Subcutaneous abdominal adipose tissue (tissue), 5 donors: ENCODE results near the gene LDB2.

ENCODE experiments used
- H3K27ac ChIP-seq: one replicate; pipeline ENCODE4 v1.7.0; 2013; ENCODE audit warnings: low read depth, mild to moderate bottlenecking, inconsistent platforms, low read length, moderate library complexity
- H3K27me3 ChIP-seq, 5 donors: one replicate each; pipeline ENCODE4 v1.7.0; 2013; ENCODE audit warnings: low read length in 5 of 5, inconsistent platforms in 1 of 5; ENCODE audit not compliant: control insufficient read depth in 5 of 5, insufficient read depth in 4 of 5
- H3K36me3 ChIP-seq, 5 donors: one replicate each; pipeline ENCODE4 v1.7.0; 2013; ENCODE audit warnings: low read length in 5 of 5; ENCODE audit not compliant: control insufficient read depth in 5 of 5, insufficient read depth in 5 of 5
- H3K4me1 ChIP-seq, 5 donors: one replicate each; pipeline ENCODE4 v1.7.0; 2013; ENCODE audit warnings: low read length in 5 of 5, mild to moderate bottlenecking in 3 of 5, moderate library complexity in 1 of 5; ENCODE audit not compliant: control insufficient read depth in 5 of 5, insufficient read depth in 5 of 5
- H3K4me3 ChIP-seq, 5 donors: one replicate each; pipeline ENCODE4 v1.7.0; 2013; ENCODE audit warnings: low read length in 5 of 5, low read depth in 1 of 5
- H3K9ac ChIP-seq, 5 donors: one replicate each; pipeline ENCODE4 v1.7.0; 2013; ENCODE audit warnings: low read length in 5 of 5, mild to moderate bottlenecking in 4 of 5, moderate library complexity in 3 of 5
- H3K9me3 ChIP-seq, 5 donors: one replicate each; pipeline ENCODE4 v1.7.0; 2013; ENCODE audit warnings: low read length in 5 of 5; ENCODE audit not compliant: control insufficient read depth in 5 of 5
- donor health status: healthy.
- donor health status: healthy.
- donor health status: healthy.
- donor health status: healthy.
- donor health status: healthy.

Gene LDB2

GRCh38 chr4:16467061-16467460 lies 431.4 kb downstream of the LDB2 start:
- Histone ChIP-seq H3K9me3 (peaks cover 0 to 3% (median 0%) of the 10 kb centered on the region in 5 donors), H3K27ac (no peak overlapping the region), H3K27me3 (no peaks in the 10 kb centered on the region), H3K4me1 (no peaks in the 10 kb centered on the region), H3K4me3 (no peak overlapping the region), H3K36me3 (no peaks in the 10 kb centered on the region), H3K9ac (no peak overlapping the region)

GRCh38 chr4:16466581-16466980 lies 431.9 kb downstream of the LDB2 start:
- Histone ChIP-seq H3K27ac (no peak overlapping the region), H3K4me1 (no peaks in the 10 kb centered on the region), H3K36me3 (no peaks in the 10 kb centered on the region), H3K9ac (no peak overlapping the region), H3K4me3 (no peak overlapping the region), H3K9me3 (no peaks in the 10 kb centered on the region), H3K27me3 (no peaks in the 10 kb centered on the region)

- H3K27ac ChIP-seq: no peak overlapping the region
- no peak overlapping the region for H3K4me3 ChIP-seq
- no peak overlapping the region for H3K9ac ChIP-seq
- no peaks in the 10 kb centered on the region for H3K9me3 ChIP-seq
- H3K36me3 ChIP-seq: no peaks in the 10 kb centered on the region
- no peaks in the 10 kb centered on the region for H3K4me1 ChIP-seq
- no peaks in the 10 kb centered on the region for H3K27me3 ChIP-seq
Measured at GRCh38 chr4:16464651-16465050, 433.8 kb downstream of the LDB2 start.

- Histone ChIP-seq H3K27ac (no peak overlapping the region), H3K4me1 (no peaks in the 10 kb centered on the region), H3K36me3 (no peaks in the 10 kb centered on the region), H3K9ac (no peak overlapping the region), H3K9me3 (peaks cover 0 to 4% (median 0%) of the 10 kb centered on the region in 5 donors), H3K4me3 (no peak overlapping the region), H3K27me3 (no peaks in the 10 kb centered on the region)
Measured at GRCh38 chr4:16462656-16463055, 435.8 kb downstream of the LDB2 start.

GRCh38 chr4:16461362-16461761 lies 437.1 kb downstream of the LDB2 start:
- Histone ChIP-seq H3K4me1 (no peaks in the 10 kb centered on the region), H3K4me3 (no peak overlapping the region), H3K27me3 (no peaks in the 10 kb centered on the region), H3K9ac (no peak overlapping the region), H3K36me3 (no peaks in the 10 kb centered on the region), H3K27ac (no peak overlapping the region), H3K9me3 (peaks cover 0 to 4% (median 0%) of the 10 kb centered on the region in 5 donors)

GRCh38 chr4:16457944-16458343 lies 440.5 kb downstream of the LDB2 start:
- H3K9ac ChIP-seq: no peak overlapping the region
- H3K4me1 ChIP-seq: no peaks in the 10 kb centered on the region
- H3K36me3 ChIP-seq: no peaks in the 10 kb centered on the region
- peaks cover 0 to 4% (median 0%) of the 10 kb centered on the region in 5 donors for H3K9me3 ChIP-seq
- no peaks in the 10 kb centered on the region for H3K27me3 ChIP-seq
- no peak overlapping the region for H3K27ac ChIP-seq
- no peak overlapping the region for H3K4me3 ChIP-seq
